Gastroesophageal sphincter (tissue), 4 donors: Measurements from ENCODE around the gene OSTM1. TPM values are rescaled to one million over a fixed set of nuclear protein-coding genes. Genes with fewer than 3 reads are reported as not detected.

Source experiments
- ATAC-seq: fragments of 150-250 bp; one replicate; pipeline ENCODE4 v1.9.1; 2016; ENCODE audit warnings: mild to moderate bottlenecking, moderate library complexity
- H3K27ac ChIP-seq, 4 donors: fragments of 200-600 bp; sonication (generic) in 3 of 4; 1 replicate in 3 of 4; 2 replicates in 1 of 4; pipeline ENCODE4 v1.5.1; 2016 to 2019
- H3K27me3 ChIP-seq: fragments of 200-600 bp; sonication (generic); one replicate; pipeline ENCODE4 v1.5.1; 2019
- H3K36me3 ChIP-seq, 2 donors: fragments of 200-600 bp; sonication (generic); one replicate each; pipeline ENCODE4 v1.5.1; 2019; ENCODE audit warnings: control low read depth in 1 of 2
- H3K4me1 ChIP-seq, 3 donors: fragments of 200-600 bp; sonication (generic); 1 replicate in 2 of 3; 2 replicates in 1 of 3; pipeline ENCODE4 v1.5.1; 2016 to 2019; ENCODE audit warnings: control low read depth in 2 of 3
- H3K4me3 ChIP-seq, 2 donors: fragments of 200-600 bp; sonication (generic); one replicate each; pipeline ENCODE4 v1.5.1; 2019; ENCODE audit warnings: mild to moderate bottlenecking in 1 of 2, moderate library complexity in 1 of 2
- H3K9me3 ChIP-seq, 3 donors: fragments of 200-600 bp; sonication (generic); one replicate each; pipeline ENCODE4 v1.5.1; 2017 to 2019; ENCODE audit warnings: control low read depth in 2 of 3
- EP300 ChIP-seq: sonication (generic); formaldehyde crosslinking; IDR thresholded peaks from one replicate; pipeline ENCODE4 v1.6.1; 2017; ENCODE audit warnings: antibody characterized with exemption, mild to moderate bottlenecking
- POLR2A ChIP-seq, 2 donors: fragments of 450-650 bp; IDR thresholded peaks; one replicate each; pipeline ENCODE4 v1.6.1; 2017; ENCODE audit warnings: antibody characterized with exemption in 2 of 2, mild to moderate bottlenecking in 2 of 2, moderate library complexity in 1 of 2
- POLR2AphosphoS5 ChIP-seq: sonication (generic); formaldehyde crosslinking; IDR thresholded peaks from one replicate; pipeline ENCODE4 v1.6.1; 2017; ENCODE audit warnings: antibody characterized with exemption
- WGBS, 2 donors: methylation state at CpG; one replicate each; pipeline ENCODE4 v1.1.5; 2018; ENCODE audit warnings: low coverage in 1 of 2; 5-methylcytosine and 5-hydroxymethylcytosine counted together
- total RNA-seq, 4 donors: library from RNA; depleted of rRNA; stranded (reverse); fragments of >200 nt; gene quantifications; one replicate each; pipeline ENCODE4 v1.1.0, GENCODE V29; 2016
- TF ChIP-seq, protein P1 (sequence below), 4 experiments: fragments of 200-600 bp in 2 of 4; fragments of 450-650 bp in 2 of 4; sonication (generic) in 1 of 4; IDR thresholded peaks; one replicate each; pipeline ENCODE4 v1.5.1; 2017 to 2019; ENCODE audit warnings: antibody characterized with exemption in 4 of 4, mild to moderate bottlenecking in 2 of 4, moderate library complexity in 2 of 4

Gene OSTM1
- total RNA-seq, 4 donors from 2014 or later, result 44.6 to 78.1 (median 55.5) TPM

DNA sequence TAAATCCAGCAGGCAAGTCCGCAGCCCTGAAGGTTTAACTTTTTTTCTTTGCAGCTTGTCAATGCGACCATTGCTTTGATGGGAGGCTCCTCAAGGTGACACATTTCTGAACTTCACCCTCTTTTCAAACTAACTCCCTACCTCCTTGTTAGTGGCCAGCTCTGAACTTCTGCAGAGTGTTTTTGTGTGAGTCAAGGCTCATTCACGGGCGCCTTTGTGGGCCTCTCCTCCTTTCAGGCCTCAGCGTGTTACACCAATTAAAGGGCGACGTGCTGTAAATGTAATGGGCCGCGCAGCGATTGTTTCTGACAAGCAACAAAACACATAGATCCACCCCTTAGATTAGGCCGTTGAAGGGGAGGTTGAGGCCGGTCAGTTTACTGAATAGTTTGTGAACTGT, 45.8 kb upstream of the OSTM1 start:
- no peak for ATAC-seq
- WGBS, 2 donors, result 83 to 88% methylated on average over 1 to 11 of the region's 12 CpGs
- Histone ChIP-seq H3K4me1 (peaks cover 0 to 37% (median 23%) of the 10 kb centered on the region in 3 donors), H3K4me3 (no peak overlapping the region), H3K9me3 (peaks cover 0 to 8% (median 0%) of the 10 kb centered on the region in 3 donors), H3K36me3 (no peaks in the 10 kb centered on the region), H3K27ac (no peak overlapping the region), H3K27me3 (peaks cover 100% of the 10 kb centered on the region)
- TF ChIP-seq EP300 (no peak), POLR2AphosphoS5 (no peak), POLR2A (IDR thresholded peaks at IDR 0.05) (no peak)
- TF ChIP-seq, protein P1, sequence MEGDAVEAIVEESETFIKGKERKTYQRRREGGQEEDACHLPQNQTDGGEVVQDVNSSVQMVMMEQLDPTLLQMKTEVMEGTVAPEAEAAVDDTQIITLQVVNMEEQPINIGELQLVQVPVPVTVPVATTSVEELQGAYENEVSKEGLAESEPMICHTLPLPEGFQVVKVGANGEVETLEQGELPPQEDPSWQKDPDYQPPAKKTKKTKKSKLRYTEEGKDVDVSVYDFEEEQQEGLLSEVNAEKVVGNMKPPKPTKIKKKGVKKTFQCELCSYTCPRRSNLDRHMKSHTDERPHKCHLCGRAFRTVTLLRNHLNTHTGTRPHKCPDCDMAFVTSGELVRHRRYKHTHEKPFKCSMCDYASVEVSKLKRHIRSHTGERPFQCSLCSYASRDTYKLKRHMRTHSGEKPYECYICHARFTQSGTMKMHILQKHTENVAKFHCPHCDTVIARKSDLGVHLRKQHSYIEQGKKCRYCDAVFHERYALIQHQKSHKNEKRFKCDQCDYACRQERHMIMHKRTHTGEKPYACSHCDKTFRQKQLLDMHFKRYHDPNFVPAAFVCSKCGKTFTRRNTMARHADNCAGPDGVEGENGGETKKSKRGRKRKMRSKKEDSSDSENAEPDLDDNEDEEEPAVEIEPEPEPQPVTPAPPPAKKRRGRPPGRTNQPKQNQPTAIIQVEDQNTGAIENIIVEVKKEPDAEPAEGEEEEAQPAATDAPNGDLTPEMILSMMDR (IDR thresholded peaks at IDR 0.05), result no peak

- peaks cover 100% of the 10 kb centered on the region for H3K27me3 ChIP-seq
- WGBS, 2 donors, result 80 to 82% methylated on average over 1 to 4 of the region's 24 CpGs
- H3K27ac ChIP-seq, result no peak overlapping the region
- ATAC-seq, result no peak
- TF ChIP-seq EP300, result no peak
- TF ChIP-seq POLR2A (IDR thresholded peaks at IDR 0.05), result no peak
- no peak for TF ChIP-seq POLR2AphosphoS5
- TF ChIP-seq, protein P1 (IDR thresholded peaks at IDR 0.05), result no peak
- H3K4me1 ChIP-seq, result peaks cover 0 to 43% (median 28%) of the 10 kb centered on the region in 3 donors
- H3K36me3 ChIP-seq, result no peaks in the 10 kb centered on the region
- peaks cover 0 to 7% (median 0%) of the 10 kb centered on the region in 3 donors for H3K9me3 ChIP-seq
- H3K4me3 ChIP-seq, result no peak overlapping the region
Observed at GRCh38 chr6:108119769-108120141, 45.2 kb upstream of the OSTM1 start.

DNA sequence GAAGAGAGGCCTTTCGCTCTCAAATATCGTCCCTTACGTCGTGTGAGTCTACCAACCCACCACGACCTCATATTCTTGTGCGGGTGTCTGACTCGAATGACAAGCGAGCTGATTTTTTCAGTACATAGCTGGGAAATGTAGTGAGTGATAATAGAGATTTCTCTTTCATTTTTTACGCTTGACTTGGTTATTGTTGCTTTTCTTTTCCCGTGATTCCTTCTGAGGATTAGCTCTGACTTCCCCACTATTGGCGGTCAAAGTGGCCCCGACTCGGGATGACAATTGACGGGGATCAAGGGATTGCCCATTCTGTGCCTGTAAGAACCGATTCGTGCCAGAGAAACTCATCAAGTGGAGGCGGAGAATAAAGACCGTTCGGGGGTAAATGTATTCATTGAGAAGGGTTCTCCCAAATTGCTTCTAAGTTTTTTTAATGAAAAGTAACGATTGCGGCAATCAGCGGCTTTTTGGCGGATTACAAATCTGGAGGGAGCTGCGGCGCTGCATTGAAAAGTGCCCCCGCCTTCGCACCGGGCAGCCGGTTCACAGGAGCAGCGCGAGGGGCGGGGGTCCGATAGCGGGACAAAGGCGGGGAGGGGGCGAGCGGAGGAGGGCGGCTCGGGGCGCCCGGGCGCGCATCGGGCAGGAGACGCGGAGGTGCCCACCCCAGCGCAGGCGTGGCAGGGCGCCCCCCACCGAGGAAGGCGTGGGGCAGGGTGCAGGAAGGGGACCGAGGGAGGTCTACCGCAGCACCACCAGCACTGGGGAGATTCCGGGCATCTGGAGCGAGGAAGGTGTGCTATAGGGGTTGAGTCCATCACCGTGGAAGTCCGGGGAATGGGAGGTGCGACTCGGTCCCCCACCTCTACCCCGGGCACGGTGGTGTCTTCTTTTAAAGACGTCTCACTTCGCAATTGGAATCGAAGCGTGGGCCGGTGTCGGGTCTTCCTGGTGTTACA, 44.5 kb upstream of the OSTM1 start:
- Histone ChIP-seq H3K4me3 (peak overlapping the region; percentile 3 to 68), H3K9me3 (peaks cover 0 to under 1% (median 0%) of the 10 kb centered on the region in 3 donors), H3K27ac (no peak overlapping the region), H3K27me3 (peaks cover 100% of the 10 kb centered on the region), H3K4me1 (peaks cover 0 to 49% (median 29%) of the 10 kb centered on the region in 3 donors), H3K36me3 (no peaks in the 10 kb centered on the region)
- no peak for ATAC-seq
- WGBS, 2 donors, result 4 to 7% methylated on average over 21 to 34 of the region's 67 CpGs
- TF ChIP-seq POLR2AphosphoS5, result no peak
- TF ChIP-seq, protein P1 (IDR thresholded peaks at IDR 0.05), result no peak

- Histone ChIP-seq H3K27ac (no peak overlapping the region), H3K4me3 (peak overlapping the region; percentile 68 to 73), H3K4me1 (peaks cover 0 to 56% (median 35%) of the 10 kb centered on the region in 3 donors), H3K9me3 (no peaks in the 10 kb centered on the region), H3K27me3 (peaks cover 100% of the 10 kb centered on the region), H3K36me3 (no peaks in the 10 kb centered on the region)
- ATAC-seq, result no peak
- TF ChIP-seq POLR2A (IDR thresholded peaks at IDR 0.05) (no peak), POLR2AphosphoS5 (no peak), EP300 (no peak)
- TF ChIP-seq, protein P1 (IDR thresholded peaks at IDR 0.05), result no peak
- WGBS, 2 donors, result 0% methylated on average over 33 of the region's 45 CpGs; no CpG with 5 or more reads in 1 of the 2 donors
Observed at GRCh38 chr6:108118359-108118724, 43.8 kb upstream of the OSTM1 start.
